Measurements from ENCODE around the gene MFAP1.
"Not testable (repeated sequence)": the region's sequence is repeated elsewhere in the genome, so short reads cannot be mapped to it uniquely, and the experiment has no call there.

MFAP1 gene

DNA sequence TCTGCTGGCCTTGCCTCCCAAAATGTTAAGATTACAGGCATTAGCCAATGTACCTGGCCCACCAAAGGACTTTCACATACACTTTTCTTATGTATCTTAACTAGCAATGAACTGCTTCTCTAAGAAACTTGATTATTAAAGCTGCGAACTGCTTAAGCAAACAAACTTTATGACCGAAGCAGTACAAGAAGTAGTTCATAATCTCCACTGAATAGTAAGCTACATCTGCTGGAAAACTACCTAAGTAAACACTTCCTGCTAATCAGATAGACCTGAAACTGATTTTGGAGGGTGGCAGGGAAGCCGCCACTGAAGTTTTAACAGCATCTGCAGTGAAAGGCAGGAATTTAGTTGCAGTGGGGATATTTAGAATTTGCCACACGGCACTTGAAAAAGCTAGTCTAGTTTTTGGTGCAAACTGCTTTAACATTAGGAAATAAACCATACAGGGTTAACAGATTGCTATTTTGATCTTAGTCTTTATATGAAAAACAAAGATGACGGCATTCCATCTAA lies 16.0 kb downstream of the MFAP1 start:
- no peak for TF ChIP-seq CTCF (IDR thresholded peaks at IDR 0.05; ENCODE audit: extremely low read depth, insufficient read depth, missing control alignments)
- in situ Hi-C loops (cut with MboI; ENCODE audit: low pct_unique_long_range_greater_than_20kb, low sequenced_read_pairs, unreplicated experiment): no loop called here
- no peak for DNase-seq (ENCODE audit: low spot score)

DNA sequence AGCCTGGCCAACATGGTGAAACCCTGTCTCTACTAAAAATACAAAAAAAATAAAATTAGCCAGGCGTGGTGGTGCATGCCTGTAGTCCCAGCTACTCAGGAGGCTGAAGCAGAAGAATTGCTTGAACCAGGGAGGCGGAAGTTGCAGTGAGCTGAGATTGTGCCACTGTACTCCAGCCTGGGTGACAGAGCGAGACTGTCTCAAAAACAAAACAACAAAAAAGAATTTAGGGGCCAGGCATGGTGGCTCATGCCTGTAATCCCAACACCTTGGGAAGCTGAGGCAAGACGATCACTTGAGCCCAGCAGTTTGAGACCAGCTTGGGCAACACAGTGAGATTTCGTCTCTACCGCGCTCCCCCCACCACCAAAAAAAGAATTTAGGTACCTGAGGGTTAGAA lies 21.8 kb downstream of the MFAP1 start:
- DNase-seq (ENCODE audit: low spot score); in situ Hi-C loops (cut with MboI; ENCODE audit: low pct_unique_long_range_greater_than_20kb, low sequenced_read_pairs, unreplicated experiment): not testable (repeated sequence)

- in situ Hi-C loops (cut with MboI; ENCODE audit: low pct_unique_long_range_greater_than_20kb, low sequenced_read_pairs, unreplicated experiment): no loop called here
- TF ChIP-seq CTCF (IDR thresholded peaks at IDR 0.05; ENCODE audit: extremely low read depth, insufficient read depth, missing control alignments): no peak
- DNase-seq (ENCODE audit: low spot score): peak; percentile 80
These were observed 24.0 kb downstream of the MFAP1 start, which contains the start of gene HYPK for GRCh38 chr15:43800286-43801141. Gene HYPK (plus strand): TSS chr15:43800599. CDS start chr15:43800623, 24 bp downstream.

DNA sequence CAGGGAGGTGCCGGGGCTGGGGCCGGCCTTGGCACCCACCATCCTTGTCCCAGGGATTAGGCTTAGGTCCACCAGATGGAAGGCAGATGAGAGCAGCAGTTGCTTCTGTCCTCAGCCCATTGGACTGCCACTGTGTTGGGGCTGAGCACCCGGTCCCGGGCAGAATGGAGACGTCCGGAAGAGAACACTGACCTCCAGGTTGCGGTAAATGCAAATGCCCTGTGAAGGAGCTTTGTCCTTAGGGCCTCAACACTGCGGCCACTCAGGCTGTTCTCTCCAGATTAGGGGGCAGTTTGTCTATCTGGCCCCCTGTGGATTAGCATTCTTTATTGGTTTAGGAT lies 24.6 kb downstream of the MFAP1 start, which contains the start of gene SERINC4:
TSS of gene SERINC4 (minus strand) at position 276 of the 341 bp plus-strand sequence. CDS start at position 42, 234 bp downstream.
- TF ChIP-seq CTCF (IDR thresholded peaks at IDR 0.05; ENCODE audit: extremely low read depth, insufficient read depth, missing control alignments): no peak
- in situ Hi-C loops (cut with MboI; ENCODE audit: low pct_unique_long_range_greater_than_20kb, low sequenced_read_pairs, unreplicated experiment): no loop called here

DNA sequence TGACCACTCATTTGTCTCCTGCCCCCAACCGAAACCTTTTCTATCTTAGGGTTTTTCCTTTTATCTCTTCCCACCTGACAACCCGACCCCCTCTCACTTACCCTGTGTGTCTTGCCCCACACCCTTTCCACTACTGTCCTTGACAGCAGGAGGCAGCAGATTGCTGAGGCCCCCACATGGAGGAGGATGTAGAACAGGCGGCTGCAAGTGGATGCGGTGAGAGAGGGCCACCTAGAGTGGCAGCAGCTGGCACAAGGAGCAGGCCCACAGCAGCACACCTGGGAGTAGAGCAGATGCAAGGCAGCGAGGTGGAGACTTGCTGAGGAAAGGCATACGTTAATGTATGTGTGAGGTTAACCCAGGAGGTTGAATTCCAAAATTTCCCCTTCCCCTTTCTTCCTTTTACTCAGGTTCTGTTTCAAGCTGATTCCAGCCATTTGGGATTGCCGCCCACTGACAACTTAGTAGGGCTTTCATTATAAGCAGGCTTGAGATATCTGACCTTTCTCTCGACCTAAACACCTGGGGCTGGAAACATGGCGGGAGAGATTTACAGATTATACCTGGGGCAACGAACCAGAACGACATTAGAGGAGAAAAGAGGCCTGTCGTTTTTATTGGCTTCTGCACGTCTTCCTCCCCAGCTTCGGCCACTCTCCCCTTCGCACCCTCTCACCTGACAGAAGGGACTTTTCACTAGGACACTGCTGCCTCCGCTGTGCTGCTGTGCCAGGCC lies 25.1 kb downstream of the MFAP1 start:
- TF ChIP-seq CTCF (IDR thresholded peaks at IDR 0.05; ENCODE audit: extremely low read depth, insufficient read depth, missing control alignments): peak; percentile 19
- peak; percentile 23 for DNase-seq (ENCODE audit: low spot score)
- in situ Hi-C loops (cut with MboI; ENCODE audit: low pct_unique_long_range_greater_than_20kb, low sequenced_read_pairs, unreplicated experiment): no loop called here

More for the DNA sequence above, 24.6 kb downstream of the MFAP1 start, which contains the start of gene SERINC4:
- no peak for DNase-seq (ENCODE audit: low spot score)

- in situ Hi-C loops (cut with MboI; ENCODE audit: low pct_unique_long_range_greater_than_20kb, low sequenced_read_pairs, unreplicated experiment): no loop called here
- TF ChIP-seq CTCF (IDR thresholded peaks at IDR 0.05; ENCODE audit: extremely low read depth, insufficient read depth, missing control alignments): no peak
These were observed 27.9 kb downstream of the MFAP1 start for GRCh38 chr15:43796566-43796965.

More at GRCh38 chr15:43796566-43796965, 27.9 kb downstream of the MFAP1 start:
- DNase-seq (ENCODE audit: low spot score): no peak
